SK-N-SH (cell line): ENCODE measurements around the gene SCNN1G.

Source experiments
- EP300 ChIP-seq, 2 experiments: IDR thresholded peaks; 2 replicates each; pipeline versions ENCODE4 v1.4.0 to v1.6.1; 2012; ENCODE audit warnings: borderline replicate concordance in 1 of 2, low read depth in 1 of 2, low read length in 1 of 2
- FOXJ3 ChIP-seq: sonication (generic); formaldehyde crosslinking; IDR thresholded peaks from 2 replicates; pipeline ENCODE4 v1.5.1; 2020; ENCODE audit warnings: mild to moderate bottlenecking, missing genetic modification reagents
- FOXM1 ChIP-seq: IDR thresholded peaks from 2 replicates; pipeline ENCODE4 v1.4.0; 2012; ENCODE audit warnings: low read depth, mild to moderate bottlenecking
- NRF1 ChIP-seq: IDR thresholded peaks from 2 replicates; pipeline ENCODE4 v1.6.1; 2012; ENCODE audit warnings: low read depth, mild to moderate bottlenecking, low read length
- POLR2AphosphoS5 ChIP-seq: IDR thresholded peaks from 2 replicates; pipeline ENCODE4 v1.6.1; 2012; ENCODE audit warnings: low read depth, low read length
- RAD21 ChIP-seq: IDR thresholded peaks from 2 replicates; pipeline ENCODE4 v1.6.1; 2012; ENCODE audit warnings: mild to moderate bottlenecking, low read length
- SIN3A ChIP-seq: IDR thresholded peaks from 2 replicates; pipeline ENCODE4 v1.6.1; 2012; ENCODE audit warnings: low read depth, mild to moderate bottlenecking, low read length, moderate library complexity, borderline replicate concordance
- TAF1 ChIP-seq: IDR thresholded peaks from 2 replicates; pipeline ENCODE4 v1.6.1; 2012; ENCODE audit warnings: low read depth, mild to moderate bottlenecking, low read length, moderate library complexity, borderline replicate concordance
- YY1 ChIP-seq: IDR thresholded peaks from 2 replicates; pipeline ENCODE4 v1.4.0; 2012; ENCODE audit warnings: low read depth, mild to moderate bottlenecking
- TF ChIP-seq, protein P1 (sequence below): fragments of 200-600 bp; sonication (generic); IDR thresholded peaks from 2 replicates; pipeline ENCODE4 v1.6.1; 2017; ENCODE audit warnings: antibody characterized with exemption, mild to moderate bottlenecking, moderate library complexity
- TF ChIP-seq, protein P2 (sequence below): fragments of 150-350 bp; IDR thresholded peaks from 2 replicates; pipeline ENCODE4 v1.6.1; 2017; ENCODE audit warnings: antibody characterized with exemption, low read length, low read depth, borderline replicate concordance
- TF ChIP-seq, protein P3 (sequence below): IDR thresholded peaks from 2 replicates; pipeline ENCODE4 v1.4.0; 2012; ENCODE audit warnings: low read depth
- TF ChIP-seq, protein P4 (sequence below): fragments of 150-350 bp; IDR thresholded peaks from 2 replicates; pipeline ENCODE4 v1.6.1; 2016; ENCODE audit warnings: mild to moderate bottlenecking, low read depth, low read length

DNA sequence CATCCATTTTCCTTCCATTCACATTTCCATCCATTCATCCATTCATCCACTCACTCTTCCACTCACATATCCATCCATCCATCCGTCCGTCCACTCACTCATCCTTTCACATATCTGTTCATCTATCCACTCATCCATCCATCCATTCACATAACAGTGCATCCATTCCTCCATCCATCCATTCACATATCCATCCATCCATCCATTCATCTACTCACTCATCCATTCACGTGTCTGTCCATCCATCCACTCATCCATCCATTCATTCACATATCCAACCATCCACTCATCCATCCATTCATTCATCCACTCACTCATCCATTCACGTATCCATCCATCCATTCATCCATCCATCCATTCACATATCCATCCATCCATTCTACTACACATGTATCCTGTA is 42.6 kb downstream of the SCNN1G start:
- TF ChIP-seq EP300 (IDR thresholded peaks at IDR 0.05; ENCODE audit: borderline replicate concordance in 1 of 2, low read depth in 1 of 2, low read length in 1 of 2) (no peak), NRF1 (no peak), POLR2AphosphoS5 (no peak), FOXJ3 (no peak), SIN3A (no peak), FOXM1 (no peak), YY1 (no peak), TAF1 (no peak), RAD21 (no peak)
- TF ChIP-seq, protein P1, sequence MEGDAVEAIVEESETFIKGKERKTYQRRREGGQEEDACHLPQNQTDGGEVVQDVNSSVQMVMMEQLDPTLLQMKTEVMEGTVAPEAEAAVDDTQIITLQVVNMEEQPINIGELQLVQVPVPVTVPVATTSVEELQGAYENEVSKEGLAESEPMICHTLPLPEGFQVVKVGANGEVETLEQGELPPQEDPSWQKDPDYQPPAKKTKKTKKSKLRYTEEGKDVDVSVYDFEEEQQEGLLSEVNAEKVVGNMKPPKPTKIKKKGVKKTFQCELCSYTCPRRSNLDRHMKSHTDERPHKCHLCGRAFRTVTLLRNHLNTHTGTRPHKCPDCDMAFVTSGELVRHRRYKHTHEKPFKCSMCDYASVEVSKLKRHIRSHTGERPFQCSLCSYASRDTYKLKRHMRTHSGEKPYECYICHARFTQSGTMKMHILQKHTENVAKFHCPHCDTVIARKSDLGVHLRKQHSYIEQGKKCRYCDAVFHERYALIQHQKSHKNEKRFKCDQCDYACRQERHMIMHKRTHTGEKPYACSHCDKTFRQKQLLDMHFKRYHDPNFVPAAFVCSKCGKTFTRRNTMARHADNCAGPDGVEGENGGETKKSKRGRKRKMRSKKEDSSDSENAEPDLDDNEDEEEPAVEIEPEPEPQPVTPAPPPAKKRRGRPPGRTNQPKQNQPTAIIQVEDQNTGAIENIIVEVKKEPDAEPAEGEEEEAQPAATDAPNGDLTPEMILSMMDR = no peak
- TF ChIP-seq, protein P2, sequence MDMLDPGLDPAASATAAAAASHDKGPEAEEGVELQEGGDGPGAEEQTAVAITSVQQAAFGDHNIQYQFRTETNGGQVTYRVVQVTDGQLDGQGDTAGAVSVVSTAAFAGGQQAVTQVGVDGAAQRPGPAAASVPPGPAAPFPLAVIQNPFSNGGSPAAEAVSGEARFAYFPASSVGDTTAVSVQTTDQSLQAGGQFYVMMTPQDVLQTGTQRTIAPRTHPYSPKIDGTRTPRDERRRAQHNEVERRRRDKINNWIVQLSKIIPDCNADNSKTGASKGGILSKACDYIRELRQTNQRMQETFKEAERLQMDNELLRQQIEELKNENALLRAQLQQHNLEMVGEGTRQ = no peak
- TF ChIP-seq, protein P3, sequence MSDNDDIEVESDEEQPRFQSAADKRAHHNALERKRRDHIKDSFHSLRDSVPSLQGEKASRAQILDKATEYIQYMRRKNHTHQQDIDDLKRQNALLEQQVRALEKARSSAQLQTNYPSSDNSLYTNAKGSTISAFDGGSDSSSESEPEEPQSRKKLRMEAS = no peak
- TF ChIP-seq, protein P4, sequence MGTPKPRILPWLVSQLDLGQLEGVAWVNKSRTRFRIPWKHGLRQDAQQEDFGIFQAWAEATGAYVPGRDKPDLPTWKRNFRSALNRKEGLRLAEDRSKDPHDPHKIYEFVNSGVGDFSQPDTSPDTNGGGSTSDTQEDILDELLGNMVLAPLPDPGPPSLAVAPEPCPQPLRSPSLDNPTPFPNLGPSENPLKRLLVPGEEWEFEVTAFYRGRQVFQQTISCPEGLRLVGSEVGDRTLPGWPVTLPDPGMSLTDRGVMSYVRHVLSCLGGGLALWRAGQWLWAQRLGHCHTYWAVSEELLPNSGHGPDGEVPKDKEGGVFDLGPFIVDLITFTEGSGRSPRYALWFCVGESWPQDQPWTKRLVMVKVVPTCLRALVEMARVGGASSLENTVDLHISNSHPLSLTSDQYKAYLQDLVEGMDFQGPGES = no peak
